HFFc6 (cell line): ENCODE results near the gene MNT. TPM values are rescaled to one million over a fixed set of nuclear protein-coding genes. Genes with fewer than 3 reads are reported as not detected.

ENCODE experiments used
- DNase-seq: peaks from one replicate; pipeline ENCODE4 v3.0.0-alpha.2; 2018
- H3K27ac Mint-ChIP-seq: 2 replicates; pipeline ENCODE4 v1.8.0; 2020; ENCODE audit warnings: mild to moderate bottlenecking, mixed read lengths
- H3K27me3 Mint-ChIP-seq: 2 replicates; pipeline ENCODE4 v1.8.0; 2021; ENCODE audit warnings: mild to moderate bottlenecking, moderate library complexity, mixed read lengths; ENCODE audit not compliant: insufficient read depth
- H3K36me3 Mint-ChIP-seq: 2 replicates; pipeline ENCODE4 v1.8.0; 2021; ENCODE audit warnings: low read depth, mixed read lengths
- H3K4me1 Mint-ChIP-seq: 2 replicates; pipeline ENCODE4 v1.8.0; 2020; ENCODE audit warnings: low read depth, mixed read lengths
- H3K4me3 Mint-ChIP-seq: 2 replicates; pipeline ENCODE4 v1.8.0; 2020; ENCODE audit warnings: mild to moderate bottlenecking, moderate library complexity, mixed read lengths
- H3K9me3 Mint-ChIP-seq: 2 replicates; pipeline ENCODE4 v1.8.0; 2020; ENCODE audit warnings: mild to moderate bottlenecking, mixed read lengths
- CTCF ChIP-seq: fragments of 200-600 bp; sonication (generic); IDR thresholded peaks from 2 replicates; pipeline ENCODE4 v1.5.0; 2021; ENCODE audit warnings: antibody characterized with exemption, mild to moderate bottlenecking
- total RNA-seq, 6 experiments: library from RNA; stranded (reverse); fragmentation: NEBNext Ultra II Directional; extraction: Animal tissue kit (Norgen Biotek cat#: 25700); gene quantifications; 2 replicates in 1 of 6; 3 replicates in 5 of 6; pipeline ENCODE4 v1.2.3, GENCODE V29; 2021

The MNT gene
- total RNA-seq, 6 experiments from 2014 or later: 19.4 to 25.4 (median 21.9) TPM

DNA sequence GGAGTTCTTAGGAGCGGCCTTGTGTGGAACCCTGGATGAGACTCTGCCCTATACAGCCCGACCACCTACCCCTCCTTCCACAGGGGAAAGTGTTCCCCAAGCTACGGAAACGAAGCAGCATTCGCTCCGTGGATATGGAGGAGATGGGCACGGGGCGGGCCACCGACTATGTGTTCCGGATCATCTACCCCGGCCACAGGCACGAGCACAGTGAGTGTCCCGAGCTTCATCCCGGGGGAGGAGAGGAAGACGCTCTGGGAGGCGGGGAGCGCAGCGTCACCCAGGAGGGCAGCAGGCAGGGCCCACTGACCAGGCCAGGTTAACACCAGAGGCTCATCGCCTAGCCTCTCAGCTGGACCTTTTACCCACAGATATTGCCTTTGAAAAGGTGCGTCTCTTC is 35.7 kb downstream of the MNT start:
- DNase-seq: no peak
- no peak for TF ChIP-seq CTCF
- no peak overlapping the region for H3K27ac Mint-ChIP-seq
- peaks cover 9% of the 10 kb centered on the region; the same call in 1 of the 2 replicates for H3K4me1 Mint-ChIP-seq
- no peaks in the 10 kb centered on the region for H3K9me3 Mint-ChIP-seq
- H3K27me3 Mint-ChIP-seq: no peaks in the 10 kb centered on the region; the same call in 1 of the 2 replicates
- H3K36me3 Mint-ChIP-seq: peaks cover 6% of the 10 kb centered on the region
- no peak overlapping the region for H3K4me3 Mint-ChIP-seq

- Mint-ChIP-seq H3K4me3 (no peak overlapping the region), H3K36me3 (peaks cover 5% of the 10 kb centered on the region), H3K4me1 (peaks cover 12% of the 10 kb centered on the region), H3K27me3 (no peaks in the 10 kb centered on the region; the same call in 1 of the 2 replicates), H3K9me3 (no peaks in the 10 kb centered on the region), H3K27ac (no peak overlapping the region)
- no peak for DNase-seq
- TF ChIP-seq CTCF: no peak
Measured at GRCh38 chr17:2364763-2365116, 36.1 kb downstream of the MNT start.

DNA sequence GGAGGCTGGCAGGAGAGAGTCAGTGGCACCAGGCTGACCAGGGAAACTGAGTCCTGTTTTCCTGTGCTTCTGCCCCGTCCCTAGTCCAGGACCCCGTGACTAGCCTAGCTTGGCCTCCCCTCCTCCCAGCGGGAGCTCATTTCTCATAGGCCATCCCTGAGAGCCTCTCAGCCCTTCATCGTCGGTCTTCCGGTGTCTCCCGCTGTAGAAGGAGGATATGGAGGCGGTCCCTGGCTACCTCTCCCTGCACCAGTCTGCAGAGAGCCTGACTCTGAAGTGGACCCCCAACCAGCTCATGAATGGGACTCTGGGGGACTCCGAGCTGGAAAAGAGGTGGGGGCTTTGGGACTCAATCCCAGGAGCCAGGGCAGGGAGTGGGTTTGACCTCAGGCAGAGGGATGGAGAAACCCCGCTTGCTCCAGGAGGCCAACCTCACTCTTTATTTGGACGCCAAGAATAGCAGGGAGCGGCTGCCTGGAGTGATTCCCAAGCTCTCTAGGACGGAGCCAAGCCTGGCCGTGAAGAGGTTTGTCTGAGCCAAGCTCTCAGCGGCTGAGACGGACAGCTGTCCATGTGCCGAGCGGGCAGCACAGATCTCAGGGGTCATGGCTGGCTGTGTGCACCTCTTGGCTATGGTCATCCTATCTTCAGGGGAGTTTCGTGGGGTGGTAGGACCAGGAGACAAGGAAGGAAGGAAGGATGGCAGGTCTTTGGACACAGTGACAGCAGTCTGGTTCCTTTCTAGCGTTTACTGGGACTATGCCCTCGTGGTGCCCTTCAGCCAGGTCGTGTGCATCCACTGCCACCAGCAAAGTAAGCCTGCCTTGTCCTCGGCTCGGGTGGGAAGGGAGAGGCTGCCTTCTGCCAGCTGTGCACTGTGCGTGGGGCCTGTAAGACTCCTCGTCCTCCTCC is 36.8 kb downstream of the MNT start:
- Mint-ChIP-seq H3K36me3 (peaks cover 5% of the 10 kb centered on the region), H3K27me3 (no peaks in the 10 kb centered on the region), H3K4me1 (peaks cover 18% of the 10 kb centered on the region), H3K4me3 (no peak overlapping the region), H3K27ac (no peak overlapping the region), H3K9me3 (no peaks in the 10 kb centered on the region)
- TF ChIP-seq CTCF: no peak
- no peak for DNase-seq

- TF ChIP-seq CTCF: no peak
- H3K4me3 Mint-ChIP-seq: no peak overlapping the region
- no peaks in the 10 kb centered on the region for H3K9me3 Mint-ChIP-seq
Measured at GRCh38 chr17:2363318-2363717, 37.5 kb downstream of the MNT start.

GRCh38 chr17:2362881-2363280 is 38.0 kb downstream of the MNT start:
- H3K9me3 Mint-ChIP-seq: no peaks in the 10 kb centered on the region
- no peak for DNase-seq
- no peak overlapping the region for H3K4me3 Mint-ChIP-seq
- no peak for TF ChIP-seq CTCF
- H3K4me1 Mint-ChIP-seq: peaks cover 21% of the 10 kb centered on the region
- peaks cover 5% of the 10 kb centered on the region for H3K36me3 Mint-ChIP-seq
- no peaks in the 10 kb centered on the region for H3K27me3 Mint-ChIP-seq
- no peak overlapping the region for H3K27ac Mint-ChIP-seq

More at GRCh38 chr17:2363318-2363717, 37.5 kb downstream of the MNT start:
- no peak overlapping the region for H3K27ac Mint-ChIP-seq
- H3K4me1 Mint-ChIP-seq: peaks cover 21% of the 10 kb centered on the region
- H3K36me3 Mint-ChIP-seq: peaks cover 5% of the 10 kb centered on the region
- H3K27me3 Mint-ChIP-seq: no peaks in the 10 kb centered on the region
- no peak for DNase-seq
